Fibroblast of skin of back (primary cell): Measurements from ENCODE around the gene CD3E.
"Not testable (repeated sequence)": the region's sequence is repeated elsewhere in the genome, so short reads cannot be mapped to it uniquely, and the experiment has no call there.

Source experiments
- DNase-seq: peaks from one replicate; pipeline ENCODE4 v3.0.0-alpha.2; 2013

Gene CD3E

DNA sequence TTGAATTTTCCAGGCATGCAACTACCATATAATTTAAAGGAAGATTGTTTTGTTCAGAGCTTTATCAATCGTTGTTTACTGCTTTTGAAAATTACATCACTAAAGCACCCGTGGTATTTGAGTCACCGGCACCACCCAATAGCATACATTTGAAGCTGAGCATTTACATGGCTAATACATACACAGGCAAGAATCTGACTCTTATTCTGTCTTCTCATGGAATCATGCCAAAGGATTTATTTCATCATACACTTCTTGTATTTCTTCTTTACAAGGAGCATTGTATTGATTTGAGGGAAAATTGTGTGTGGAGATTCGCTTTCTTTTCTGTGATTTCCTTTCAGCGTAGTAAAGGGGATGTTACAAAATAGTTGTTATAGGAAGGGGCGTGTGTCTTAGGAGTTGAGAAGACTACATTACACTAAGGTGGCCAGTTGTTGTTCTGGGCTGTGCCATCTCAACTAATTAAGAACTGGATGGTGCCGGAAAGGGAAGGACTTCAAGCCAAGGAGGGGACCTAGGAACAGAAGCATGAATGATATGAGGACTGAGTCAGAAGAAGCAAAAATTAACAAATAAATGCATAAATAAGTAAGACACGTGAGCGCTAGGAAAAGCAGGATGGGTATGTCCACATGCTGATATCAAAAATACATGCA is 12.9 kb upstream of the CD3E start:
- no peak for DNase-seq

DNA sequence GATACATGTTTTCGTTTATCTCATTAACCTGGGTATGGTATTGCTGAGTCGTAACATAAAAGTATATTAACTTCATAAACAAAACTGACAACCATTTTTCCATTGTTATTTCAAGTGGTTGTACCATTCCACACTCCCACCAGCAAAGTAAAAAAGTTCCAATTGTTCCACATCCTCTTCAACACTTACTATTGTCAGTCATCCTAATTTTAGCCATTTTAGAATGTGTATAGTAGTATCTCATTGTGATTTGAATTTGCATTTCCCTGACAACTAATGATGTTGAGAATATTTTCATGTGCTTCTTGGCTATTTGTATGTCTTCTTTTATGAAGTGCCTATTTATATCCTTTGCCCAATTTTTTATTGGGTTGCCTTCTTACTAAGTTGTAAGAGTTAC is 10.5 kb upstream of the CD3E start:
- DNase-seq, result no peak

DNA sequence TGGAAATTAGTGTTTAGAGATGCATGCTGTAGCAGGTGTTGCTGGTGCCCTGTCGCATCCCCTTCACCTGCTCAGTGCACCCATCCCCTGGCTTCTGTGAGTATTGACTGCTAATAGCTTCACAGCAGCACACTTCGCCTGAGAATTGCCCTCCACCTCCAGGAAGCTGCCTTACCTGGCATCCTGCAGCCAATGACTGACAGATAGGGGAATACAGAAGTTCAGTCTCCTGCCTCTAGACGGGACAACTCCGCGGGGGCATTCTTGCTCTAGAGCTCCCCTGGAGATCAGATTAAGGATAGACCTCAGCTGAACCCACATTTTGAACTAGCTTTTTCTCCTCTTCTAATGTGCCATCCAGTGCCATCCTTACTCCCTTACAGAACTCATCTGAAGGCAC is 9.3 kb upstream of the CD3E start:
- DNase-seq, result no peak

DNA sequence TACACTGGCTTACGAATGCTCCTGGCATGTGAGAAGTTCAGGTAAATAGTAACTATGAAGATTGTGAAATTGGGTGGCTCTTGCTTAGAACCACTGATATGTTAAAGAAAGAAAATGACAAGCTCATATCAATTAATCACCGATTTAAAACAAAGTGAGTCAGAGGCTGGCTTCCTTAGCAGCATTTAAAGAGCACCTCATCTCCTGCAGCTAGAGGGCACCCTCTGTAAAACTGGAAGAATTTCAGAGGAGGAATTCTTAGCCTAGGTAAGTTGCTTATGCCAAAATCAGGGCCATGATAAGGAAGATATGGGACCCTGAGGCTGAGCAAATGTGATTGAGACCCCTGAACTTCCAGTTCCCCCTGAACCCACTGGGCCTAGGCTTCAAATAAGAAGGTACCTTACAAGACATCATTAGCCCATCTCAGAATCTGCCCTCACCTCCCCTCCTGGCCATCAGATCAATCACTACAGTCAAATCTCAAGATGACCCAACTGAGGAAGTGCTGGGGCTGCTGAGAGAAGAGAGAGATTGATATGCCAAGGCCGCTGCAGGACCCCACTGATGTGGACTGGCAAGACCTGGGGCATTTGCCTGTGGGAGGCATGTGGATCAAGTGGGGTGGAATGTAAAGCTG is 8.6 kb upstream of the CD3E start:
- DNase-seq, result peak; percentile 11

DNA sequence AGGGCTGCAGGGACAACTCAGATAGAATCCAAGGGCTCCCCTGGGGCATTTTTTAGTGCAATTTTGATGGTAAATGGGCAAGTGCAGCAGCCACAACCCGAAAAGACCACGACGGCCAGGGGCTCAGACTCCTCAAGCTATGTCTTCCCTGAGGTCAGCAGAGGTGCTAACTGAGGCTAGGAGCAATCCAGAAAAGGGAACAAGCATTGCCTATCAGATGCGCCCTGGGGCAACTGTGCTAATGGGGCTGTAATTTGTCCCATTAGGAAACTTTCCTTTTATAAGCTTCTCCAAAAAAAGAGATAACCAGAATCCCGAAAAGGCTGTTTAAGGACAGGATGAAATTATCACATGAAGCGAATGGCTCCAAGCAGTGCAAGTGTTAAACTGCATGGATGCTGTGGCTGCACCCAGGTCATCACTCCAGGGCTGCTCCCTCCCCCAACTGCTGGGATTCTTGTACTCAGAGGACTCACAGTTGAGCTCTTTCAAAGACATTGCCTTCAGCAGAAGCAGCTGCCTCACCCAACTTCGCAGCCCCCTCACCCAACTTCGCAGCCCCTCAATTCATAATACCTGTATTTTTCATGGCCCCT is 2.8 kb upstream of the CD3E start:
- DNase-seq, result no peak

DNA sequence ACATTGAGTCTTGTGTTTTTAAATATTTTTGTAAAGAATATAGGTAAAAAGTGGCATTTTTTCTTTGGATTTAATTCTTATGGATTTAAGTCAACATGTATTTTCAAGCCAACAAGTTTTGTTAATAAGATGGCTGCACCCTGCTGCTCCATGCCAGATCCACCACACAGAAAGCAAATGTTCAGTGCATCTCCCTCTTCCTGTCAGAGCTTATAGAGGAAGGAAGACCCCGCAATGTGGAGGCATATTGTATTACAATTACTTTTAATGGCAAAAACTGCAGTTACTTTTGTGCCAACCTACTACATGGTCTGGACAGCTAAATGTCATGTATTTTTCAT is 333 bp upstream of the CD3E start:
- no peak for DNase-seq

DNA sequence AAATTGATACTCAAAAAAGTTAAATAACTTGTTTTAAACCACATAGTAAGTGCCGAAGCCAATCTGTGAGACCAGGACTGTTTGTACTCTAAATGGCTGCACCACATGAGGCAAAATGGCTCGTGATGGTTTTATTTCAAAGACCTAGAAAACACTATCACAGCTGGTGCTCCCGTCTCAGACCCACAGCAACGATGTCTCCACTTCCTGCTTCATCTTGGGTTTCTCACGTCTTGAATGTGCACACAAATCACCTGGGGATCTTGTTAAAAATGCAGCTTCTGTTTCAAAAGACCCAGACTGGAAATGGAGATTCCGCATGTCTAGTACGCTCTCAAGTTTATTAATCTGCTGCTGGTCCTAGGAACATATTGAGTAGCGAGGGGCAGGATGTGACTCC is 1.2 kb downstream of the CD3E start:
- no peak for DNase-seq

DNA sequence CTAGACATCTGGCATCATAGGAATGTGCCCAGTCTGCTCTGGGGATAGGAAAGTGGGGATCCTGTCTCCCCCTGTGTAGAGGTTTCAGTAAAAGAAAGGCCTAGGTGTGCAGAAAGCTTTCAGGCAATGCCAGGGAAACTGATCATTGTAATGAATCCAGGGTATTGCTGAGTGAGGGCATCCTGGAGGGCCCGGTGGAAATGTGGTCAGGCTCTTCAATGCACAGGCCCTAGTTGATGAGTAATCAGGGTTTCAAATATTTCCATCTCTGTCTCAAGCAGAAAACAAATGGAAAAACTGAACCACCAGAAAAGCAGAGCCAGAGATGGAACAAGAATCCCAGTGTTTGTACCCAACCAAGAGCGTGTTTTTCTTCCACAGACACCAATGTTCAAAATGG is 2.0 kb downstream of the CD3E start:
- DNase-seq, result no peak

DNA sequence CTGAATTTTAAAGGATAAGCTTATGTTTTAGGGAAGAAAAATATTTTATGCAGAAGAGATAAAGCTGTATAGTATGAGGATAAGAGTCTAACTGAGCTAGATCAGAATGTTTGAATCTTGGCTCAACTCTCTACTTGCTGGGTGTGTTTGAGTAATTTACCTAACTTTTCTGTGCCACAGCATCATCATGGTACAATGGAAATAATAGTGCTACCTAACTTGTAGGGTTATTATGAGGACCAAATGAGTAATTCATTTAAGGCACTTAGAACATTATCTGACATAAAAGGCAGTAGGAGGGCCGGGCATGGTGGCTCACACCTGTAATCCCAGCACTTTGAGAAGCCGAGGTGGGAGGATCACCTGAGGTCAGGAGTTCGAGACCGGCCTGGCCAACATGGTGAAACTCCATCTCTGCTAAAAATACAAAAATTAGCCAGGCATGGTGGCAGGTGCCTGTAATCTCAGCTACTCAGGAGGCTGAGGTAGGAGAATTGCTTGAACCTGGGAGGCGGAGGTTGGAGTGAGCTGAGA is 4.5 kb downstream of the CD3E start:
- DNase-seq, result not testable (repeated sequence)

DNA sequence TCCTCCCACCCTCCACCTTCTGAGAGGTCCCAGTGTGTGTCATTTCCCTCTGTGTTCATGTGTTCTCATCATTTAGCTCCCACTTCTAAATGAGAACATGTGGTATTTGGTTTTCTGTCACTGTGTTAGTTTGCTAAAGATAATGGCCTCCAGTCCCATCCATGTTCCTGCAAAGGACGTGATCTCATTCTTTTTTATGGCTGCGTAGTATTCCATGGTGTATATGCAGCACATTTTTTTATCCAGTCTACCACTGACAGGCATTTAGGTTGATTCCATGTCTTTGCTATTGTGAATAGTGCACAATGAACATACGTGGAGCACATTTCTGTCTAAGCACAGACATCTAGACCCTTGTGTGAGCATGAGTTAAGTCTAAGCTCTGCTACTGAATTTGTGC is 5.7 kb downstream of the CD3E start:
- no peak for DNase-seq

DNA sequence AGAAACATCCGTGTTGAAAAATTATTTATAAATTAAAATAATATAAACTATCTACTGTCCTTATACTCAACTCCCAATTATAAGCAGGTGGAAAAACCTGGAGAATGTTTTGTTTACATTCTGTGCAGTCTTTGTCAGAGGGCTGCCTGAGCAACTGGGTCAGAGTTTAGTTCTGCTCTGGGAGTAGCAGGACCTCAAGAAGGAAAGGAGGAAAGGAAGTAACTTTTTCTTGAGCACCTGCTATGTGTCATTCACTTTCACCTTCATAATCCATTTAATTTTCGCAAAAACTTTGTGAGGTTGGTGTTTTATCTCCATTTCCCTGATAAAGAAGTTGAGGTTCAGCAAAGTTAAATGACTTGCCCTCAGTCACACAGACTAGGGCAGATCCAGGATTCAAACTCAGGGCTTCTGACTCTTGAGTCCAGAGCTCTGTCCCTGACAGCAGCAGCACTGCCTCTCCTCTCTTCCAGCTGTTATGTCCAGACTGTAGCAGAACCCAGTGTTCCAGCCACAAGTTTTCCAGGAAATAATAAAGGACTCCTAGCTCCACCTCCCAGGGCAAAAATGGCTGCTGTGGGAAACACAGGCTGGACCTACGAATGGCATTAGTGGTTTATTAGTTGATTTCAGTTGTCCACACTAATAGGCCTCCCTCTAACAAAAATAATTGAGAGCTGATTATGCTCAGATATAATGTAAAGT is 6.4 kb downstream of the CD3E start:
- DNase-seq, result no peak

DNA sequence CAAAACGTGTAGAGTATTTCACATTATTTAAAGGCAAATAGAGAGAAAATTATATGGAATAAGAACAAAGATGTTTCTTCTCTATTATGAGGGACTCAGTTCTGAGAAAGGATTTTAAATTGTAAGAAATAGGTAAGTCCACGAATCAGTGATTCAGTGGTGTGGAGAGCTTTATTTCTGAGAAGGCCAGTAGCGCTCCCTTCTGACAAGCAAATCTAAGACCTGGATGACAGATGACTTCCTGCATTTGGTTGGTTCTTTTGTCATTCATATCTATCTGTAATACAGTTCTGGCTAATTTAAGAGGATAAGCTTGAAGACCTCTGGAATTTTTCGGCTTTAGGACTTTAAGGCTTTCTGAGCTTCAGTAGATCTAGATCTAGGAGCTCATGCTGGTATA is 7.0 kb downstream of the CD3E start:
- no peak for DNase-seq

DNA sequence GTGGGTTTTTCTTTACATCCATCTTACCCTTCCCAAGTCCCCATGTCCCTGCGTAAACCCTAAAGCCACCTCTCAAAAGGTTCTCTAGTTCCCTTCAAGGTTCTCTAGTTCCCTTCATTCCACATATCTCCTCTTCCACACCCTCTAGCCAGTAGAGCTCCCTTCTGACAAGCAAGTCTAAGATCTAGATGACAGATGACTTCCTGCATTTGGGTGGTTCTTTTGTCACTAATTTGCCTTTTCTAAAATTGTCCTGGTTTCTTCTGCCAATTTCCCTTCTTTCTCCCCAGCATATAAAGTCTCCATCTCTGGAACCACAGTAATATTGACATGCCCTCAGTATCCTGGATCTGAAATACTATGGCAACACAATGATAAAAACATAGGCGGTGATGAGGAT is 7.8 kb downstream of the CD3E start:
- DNase-seq, result no peak

DNA sequence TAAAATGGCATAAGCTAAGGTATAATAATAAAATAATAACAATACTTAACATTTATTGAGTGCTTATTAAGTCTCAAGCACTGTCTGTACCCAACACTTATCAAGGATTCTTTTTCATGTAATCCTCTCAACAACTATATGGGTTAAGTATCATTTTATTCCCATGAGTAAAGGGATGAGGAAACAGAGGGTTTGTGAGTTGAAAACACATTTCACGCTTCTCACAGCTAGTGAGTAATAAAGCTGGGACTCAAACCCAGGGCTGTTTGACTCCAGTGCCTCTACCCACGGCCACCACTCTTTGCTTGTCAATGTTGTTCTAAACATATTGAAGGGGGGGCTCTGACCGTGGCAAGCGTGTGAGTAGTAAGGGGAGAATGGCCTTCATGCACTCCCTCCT is 8.7 kb downstream of the CD3E start:
- no peak for DNase-seq

DNA sequence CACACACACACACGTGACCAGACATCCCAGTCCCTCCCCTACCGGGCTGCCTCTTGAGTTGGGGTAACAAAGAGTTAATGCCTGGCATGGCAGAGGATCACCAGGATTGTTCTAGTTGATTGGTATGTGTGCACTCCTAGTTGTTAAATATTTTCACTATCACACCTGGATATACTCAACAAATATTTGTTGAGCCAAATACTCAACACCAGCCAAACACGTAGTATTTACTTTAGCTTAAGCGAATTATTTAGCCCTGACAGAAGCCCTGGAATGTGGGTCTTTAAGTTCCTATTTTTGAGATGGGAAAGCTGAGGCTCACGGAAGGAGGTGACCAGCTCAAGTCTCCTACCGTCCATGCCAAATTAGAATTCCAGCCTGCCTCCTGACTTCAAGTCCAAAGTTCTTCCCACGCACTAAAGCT is 10.5 kb downstream of the CD3E start:
- DNase-seq, result no peak

DNA sequence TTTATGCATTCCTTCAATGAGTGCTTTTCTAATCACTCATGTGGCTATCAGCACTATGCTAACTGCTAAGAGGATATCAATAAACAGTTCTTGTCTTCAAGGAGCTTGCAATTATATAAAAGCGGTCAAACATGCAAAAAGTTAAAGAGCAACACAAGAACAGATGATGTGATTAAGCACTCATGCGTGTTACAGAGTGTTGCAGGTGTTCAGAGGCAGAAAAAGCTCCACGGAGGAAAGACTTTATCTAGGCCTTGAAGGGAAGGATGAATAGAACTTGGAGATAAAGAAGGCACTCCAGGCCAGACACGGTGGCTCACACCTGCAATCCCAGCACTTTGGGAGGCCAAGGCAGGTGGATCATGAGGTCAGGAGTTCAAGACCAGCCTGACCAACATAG is 13.6 kb downstream of the CD3E start:
- no peak for DNase-seq

DNA sequence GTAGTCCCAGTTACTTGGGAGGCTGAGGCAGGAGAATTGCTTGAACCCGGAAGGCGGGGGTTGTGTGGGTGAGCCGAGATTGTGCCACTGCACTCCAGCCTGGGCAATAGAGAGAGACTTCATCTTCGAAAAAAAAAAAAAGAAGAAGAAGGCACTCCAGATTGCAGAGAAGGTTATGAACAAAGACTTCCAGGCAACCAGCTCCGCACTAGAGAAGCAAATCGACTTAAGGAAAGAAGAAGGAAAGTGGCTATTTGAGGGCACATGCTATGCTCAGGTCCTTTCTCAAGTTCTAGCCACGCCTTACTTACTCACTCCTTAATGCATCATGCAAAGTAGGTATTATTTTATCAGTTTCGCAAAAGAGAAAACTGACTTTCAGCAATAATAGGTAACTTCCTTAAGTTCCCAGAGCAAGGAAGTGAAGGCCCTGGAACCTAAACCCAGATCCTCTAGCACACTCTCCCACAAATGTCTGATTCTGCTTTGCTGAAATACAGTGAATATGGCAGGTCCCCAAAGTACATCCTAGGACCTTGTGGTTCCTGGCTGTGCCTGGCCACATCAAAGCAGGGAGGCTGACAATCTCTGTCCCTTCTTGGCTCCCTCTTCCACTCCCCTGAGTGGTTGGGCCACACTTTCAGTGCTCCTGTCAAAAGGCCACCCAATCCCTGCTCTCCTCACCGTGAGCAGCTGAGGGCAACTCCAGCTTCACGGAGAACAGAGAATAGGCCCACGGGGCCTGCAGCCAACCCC is 14.2 kb downstream of the CD3E start:
- DNase-seq, result no peak

DNA sequence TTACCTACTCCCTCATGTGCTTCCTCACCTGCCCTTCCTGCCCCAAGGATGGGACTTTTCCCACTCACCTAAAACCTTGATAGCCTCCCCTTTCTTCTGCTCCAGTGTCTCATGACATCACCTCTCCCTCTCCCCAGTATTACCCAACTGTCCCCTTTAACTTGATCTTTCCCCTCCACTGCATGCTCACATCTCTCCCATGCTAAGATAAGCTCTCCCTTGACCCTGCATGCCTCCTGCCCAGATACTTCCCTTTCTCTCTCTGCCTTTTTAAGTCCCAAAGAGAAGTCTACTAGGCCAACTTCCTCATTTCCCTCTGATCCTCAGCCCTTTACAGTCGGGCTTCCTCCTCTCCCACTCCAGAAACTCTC is 14.8 kb downstream of the CD3E start:
- no peak for DNase-seq

DNA sequence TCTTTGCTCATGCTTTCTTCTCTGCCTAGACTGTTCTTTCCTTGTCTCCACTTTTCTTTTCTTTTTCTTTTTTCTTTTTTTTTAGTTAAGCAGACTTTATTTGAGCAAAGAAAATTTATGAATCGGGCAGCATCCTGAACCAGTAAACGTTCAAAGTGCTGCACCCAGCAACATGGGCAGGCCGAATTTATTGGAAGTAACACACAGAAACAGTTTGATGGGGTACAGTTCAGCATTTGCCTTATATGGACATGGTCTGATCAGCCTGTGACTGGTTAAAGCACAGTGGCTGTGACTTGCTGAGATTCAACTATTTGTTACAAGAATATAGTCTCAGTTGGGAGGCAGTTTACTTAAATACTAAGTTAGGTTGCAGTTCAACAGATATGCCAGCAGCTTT is 16.0 kb downstream of the CD3E start:
- DNase-seq, result no peak

DNA sequence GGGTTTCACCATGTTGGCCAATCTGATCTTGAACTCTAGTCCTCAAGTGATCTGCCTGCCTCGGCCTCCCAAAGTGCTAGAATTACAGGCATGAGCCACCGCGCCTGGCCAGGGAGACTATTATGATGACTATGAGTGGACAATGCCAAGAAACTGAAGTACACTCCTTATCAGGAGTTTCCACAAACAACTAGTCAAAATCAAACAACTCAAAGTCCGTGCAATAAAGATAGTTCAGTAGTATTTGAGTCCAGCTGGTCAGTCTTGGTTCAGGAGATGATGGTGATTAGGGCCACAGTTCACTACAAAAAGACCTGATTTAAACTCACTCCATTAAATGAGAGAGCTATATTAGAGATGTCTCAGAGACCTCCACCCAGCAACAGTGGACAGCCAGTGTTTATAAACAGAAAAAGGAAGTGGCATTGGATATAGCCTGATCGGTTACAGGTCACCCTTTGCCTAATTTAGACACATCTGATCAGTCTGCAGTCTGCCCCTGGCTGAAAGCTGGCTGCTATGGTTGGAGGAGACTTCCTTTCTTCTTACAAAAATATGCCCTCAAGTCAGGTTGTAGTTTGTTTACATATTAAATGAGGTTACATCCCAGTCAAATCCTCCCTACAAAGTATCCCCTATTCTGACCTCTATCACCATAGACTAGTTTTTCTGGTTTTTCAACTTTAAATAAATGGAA is 17.0 kb downstream of the CD3E start:
- DNase-seq, result no peak

DNA sequence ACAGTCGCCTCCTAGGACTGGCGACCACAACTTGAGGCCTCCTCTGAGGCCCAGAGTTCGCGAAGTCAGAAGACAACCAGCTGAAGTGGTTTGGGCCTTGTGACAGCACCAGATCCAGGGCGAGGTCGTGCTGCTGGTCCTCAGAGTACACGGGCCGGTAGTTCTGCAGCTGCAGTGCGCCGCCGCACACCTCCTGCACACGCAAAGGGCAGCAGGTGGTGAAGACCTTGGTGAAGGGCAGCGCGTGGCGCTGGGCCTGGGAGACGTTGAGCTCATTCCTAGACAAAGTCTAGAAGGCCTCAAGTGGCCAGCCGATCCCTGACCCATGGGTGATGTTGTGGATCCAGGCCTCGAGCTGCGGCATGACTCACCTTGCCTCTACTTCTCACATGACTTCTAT is 18.2 kb downstream of the CD3E start:
- no peak for DNase-seq

DNA sequence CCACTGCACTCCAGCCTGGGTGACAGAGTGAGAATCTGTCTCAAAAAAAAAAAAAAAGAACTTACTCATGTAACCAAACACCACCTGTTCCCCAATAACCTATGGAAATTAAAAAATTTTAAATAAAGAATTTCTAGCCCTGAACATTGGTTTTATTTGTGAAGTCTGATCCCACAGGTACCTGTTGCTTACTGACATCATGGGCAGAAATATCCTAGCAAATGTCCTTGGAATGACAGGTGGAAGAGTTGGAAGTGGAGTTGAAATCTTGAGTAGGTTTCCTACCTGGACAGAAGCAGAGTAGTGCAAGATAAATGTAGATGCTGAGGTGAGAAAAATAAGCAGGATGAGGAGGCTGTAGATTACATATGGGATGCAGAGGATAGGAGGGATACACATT is 20.8 kb downstream of the CD3E start:
- no peak for DNase-seq
